ENCODE measurements around the gene CCL13.

- TF ChIP-seq POLR2AphosphoS5 (IDR thresholded peaks at IDR 0.05) (no peak), POLR2A (IDR thresholded peaks at IDR 0.05) (no peak)
Measured at GRCh38 chr17:34374457-34374856, 18.2 kb downstream of the CCL13 start.
